ENCODE results near the gene METTL13.
"Not testable (repeated sequence)": the region's sequence is repeated elsewhere in the genome, so short reads cannot be mapped to it uniquely, and the experiment has no call there.

Gene METTL13

DNA sequence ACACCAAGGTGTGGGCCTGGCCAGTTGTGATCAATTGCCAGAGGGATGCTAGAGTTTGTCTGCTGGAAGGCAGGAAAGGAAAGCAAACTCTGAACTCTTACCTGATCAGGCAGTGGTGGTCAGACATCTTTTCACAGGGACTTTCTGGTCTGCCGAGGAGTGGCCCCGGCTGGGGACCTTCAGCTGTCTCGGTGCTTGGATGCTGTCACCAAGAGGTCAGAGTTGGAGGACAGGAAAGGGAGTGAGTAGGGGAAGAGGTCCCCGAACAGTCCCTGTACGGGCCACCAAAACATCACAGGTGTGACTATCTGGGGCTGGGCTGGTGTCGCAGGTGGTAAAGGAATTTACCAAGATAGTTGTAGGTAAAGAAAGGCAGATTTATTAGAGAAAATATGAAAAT lies 17.7 kb upstream of the METTL13 start:
- no peak for DNase-seq (ENCODE audit: low read depth, low spot score)

DNA sequence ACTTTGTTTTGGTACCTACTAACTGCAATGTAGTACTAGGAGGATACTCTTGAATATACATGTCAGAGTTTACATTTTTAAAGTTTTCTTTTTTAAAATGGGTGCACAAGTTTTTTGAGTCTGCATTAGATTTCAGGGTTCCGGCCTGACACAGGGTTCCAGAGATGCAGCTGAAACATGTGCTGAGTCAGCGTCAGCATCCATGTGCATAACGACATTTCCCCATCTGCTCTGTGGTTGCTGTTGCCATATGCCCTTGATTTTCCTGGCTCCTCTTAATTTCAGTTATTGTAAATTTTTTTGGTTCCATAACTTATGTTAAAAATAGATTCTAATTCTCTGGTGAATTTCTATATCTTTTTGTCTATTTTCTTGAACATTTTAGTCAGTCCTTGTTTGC lies 12.3 kb upstream of the METTL13 start:
- no peak for DNase-seq (ENCODE audit: low read depth, low spot score)

DNA sequence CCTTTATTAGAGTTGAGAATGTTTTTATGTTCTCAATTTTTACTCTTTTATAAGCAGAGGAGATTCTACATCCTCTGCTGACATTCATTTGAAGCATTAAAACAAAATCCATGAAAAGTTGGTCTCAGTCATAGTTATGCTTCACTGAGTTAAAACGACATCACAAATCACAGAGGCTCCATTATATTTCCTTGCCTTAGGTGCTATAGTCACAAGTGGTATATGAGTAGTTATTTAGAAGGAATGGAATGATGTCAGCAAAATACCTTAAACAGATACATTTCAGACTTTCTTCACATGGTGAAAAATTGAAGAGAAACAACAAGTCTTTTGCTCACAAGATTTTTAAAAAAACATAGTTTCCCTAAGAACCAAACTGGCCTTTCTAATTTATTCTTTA lies 11.7 kb upstream of the METTL13 start:
- no peak for DNase-seq (ENCODE audit: low read depth, low spot score)

DNA sequence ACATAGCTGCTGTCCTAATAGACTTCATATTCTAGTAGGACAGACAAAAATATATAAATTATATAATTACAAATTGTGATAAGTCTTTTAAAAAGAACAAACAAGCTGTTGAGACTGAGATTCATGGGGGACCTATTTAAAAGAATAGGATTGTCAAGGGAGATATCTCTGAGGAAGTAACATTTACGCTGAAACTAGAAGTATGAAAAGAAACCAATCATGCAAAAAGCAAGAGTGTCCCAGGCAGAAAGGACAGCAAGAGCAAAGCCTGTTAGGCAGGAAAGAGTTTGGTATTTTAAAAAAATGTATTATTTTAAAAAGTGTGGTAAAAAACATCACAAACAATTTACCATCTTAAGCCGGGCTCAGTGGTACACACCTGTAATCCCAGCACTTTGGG lies 9.1 kb upstream of the METTL13 start:
- no peak for DNase-seq (ENCODE audit: low read depth, low spot score)

DNA sequence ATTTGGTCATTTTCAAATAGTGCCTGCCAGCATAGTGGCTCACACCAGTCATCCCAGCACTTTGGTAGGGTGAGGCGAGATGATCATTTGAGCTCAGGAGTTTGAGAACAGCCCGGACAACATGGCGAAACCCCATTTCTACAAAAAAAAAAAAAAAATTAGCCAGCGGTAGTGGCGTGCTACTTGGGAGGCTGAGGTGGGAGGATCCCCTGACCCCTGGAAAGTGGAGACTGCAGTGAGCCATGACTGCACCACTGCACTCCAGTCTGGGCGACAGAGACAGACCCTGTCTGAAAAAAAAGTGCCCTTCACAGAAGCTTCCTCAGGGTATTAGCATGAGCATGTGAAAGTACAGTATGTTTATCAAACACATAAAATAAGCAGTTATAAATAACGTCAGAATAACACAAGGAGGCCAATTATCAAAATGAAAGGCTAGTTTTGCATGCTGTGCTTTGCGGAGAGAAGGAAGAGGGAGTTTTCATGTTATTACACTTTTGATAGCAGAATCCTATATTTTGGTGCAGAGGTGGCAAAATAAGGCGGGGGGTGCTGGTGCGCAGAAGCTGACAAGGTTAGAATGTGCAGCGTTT lies 781 bp upstream of the METTL13 start:
- DNase-seq (ENCODE audit: low read depth, low spot score), result no peak

DNA sequence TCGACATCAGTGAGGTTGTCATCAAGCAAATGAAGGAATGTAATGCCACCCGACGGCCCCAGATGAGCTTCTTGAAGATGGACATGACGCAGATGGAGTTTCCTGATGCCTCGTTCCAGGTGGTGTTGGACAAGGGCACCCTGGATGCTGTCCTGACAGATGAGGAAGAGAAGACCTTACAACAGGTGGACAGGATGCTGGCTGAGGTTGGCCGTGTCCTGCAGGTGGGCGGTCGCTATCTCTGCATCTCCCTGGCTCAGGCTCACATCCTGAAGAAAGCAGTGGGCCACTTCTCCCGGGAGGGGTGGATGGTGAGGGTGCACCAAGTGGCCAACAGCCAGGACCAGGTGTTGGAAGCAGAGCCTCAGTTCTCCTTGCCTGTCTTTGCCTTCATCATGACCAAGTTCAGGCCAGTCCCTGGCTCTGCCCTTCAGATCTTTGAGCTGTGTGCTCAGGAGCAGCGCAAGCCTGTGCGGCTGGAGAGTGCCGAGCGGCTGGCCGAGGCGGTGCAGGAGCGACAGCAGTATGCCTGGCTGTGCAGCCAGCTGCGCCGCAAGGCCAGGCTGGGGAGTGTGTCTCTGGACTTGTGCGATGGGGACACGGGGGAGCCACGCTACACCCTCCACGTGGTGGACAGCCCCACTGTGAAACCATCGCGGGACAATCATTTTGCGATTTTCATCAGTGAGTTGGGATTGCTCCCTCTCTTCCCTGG lies 2.5 kb downstream of the METTL13 start:
- DNase-seq (ENCODE audit: low read depth, low spot score), result no peak

DNA sequence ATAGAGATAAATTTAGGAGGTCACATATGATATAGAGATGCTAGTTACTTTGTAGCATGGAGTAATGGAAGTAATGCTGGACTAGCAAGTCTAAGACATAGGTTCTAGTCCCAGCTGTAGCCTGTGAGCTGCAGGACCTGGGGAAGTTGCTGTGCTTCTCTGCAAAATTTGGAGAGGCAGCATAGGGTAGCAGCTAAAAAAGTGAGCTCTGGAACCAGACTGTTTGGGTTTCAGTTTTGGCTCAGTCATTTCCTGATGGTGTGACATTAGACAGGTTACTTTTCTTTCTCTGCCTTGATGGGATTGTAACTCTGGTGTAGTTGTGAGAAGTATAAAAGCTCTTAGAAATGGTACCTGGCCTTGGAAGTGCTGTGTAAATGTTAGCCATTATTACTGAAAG lies 3.3 kb downstream of the METTL13 start:
- DNase-seq (ENCODE audit: low read depth, low spot score), result no peak

DNA sequence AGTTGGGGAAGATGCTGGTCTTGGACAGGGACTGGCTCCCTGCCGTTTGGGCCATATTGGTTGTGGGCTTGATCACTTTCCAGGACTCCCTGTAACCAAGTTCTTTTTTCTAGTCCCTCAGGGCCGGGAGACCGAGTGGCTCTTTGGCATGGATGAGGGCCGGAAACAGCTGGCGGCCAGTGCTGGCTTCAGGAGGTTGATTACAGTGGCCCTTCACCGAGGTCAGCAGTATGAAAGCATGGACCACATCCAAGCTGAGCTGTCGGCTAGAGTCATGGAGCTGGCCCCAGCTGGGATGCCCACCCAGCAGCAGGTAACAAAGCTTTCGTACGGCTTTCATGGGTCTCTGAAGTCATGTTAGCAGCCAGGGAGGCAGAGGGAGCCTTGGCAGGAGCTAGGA lies 4.3 kb downstream of the METTL13 start:
- no peak for DNase-seq (ENCODE audit: low read depth, low spot score)

DNA sequence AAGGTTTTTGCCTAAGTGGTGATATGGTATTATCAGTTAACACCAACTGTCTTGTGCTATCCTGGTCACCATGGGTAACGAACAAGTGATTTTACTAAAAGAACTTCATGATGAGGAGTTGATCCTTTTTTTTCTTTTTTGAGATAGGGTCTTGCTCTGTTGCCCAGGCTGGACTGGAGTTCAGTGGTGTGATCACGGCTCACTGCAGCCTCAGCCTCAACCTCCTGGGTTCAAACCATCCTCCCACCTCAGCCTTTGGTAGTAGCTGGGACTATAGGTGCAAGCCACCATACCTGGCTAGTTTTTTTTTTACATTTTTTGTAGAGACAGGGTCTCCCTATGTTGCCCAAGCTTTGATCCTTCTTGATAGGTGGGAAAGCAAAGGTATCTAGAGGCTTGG lies 5.1 kb downstream of the METTL13 start:
- no peak for DNase-seq (ENCODE audit: low read depth, low spot score)

DNA sequence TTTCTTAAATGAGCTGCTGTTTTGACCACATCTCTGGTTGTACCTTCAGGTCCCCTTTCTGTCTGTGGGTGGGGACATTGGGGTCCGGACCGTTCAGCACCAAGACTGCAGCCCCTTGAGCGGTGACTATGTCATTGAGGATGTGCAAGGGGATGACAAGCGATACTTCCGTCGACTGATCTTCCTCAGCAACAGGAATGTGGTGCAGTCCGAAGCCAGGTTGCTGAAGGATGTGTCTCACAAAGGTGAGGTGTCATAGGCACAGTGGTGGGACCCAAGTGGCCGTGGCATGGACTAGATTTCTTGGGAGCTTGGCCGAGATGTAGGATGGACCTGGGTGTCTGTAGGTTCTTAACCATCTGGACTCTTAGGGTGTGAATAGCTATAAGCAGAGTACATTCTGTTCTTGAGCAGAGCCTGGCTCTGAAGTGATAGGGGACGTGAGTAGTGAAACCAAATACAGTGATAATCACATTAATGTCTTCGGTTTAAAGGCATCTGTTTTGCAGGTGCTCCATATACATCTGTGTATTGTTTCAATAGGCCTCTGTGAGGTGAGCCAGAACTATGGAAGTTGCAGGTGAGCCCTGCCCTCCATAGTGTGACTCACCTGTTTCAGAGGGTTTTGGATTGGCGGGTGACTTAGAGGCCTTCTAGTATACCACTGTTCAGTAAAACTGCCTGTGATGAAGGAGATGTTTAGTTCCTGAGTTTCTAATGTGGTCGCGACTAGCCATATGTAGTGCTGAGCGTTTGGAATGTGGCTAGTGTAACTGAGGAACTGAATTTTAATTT lies 6.4 kb downstream of the METTL13 start:
- DNase-seq (ENCODE audit: low read depth, low spot score), result no peak

DNA sequence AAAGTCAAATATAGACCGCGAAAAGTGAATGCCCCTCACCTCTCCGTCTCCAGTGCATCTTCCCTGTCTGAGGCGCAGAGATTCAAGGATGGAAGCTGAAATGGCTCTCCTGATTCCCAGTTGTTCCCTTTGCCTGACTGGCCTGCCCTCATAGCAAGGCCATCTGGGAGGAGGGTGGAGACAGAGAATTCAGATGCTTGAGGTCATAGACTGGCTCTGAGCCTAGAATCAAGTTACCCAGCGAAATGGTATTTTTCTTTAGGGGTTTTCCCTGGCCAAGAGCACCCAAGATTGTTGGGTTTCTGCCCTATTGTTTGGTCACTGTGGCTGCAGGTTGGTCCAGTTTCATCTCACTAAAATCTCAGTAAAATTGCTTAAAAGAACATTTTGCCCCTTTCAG lies 7.2 kb downstream of the METTL13 start:
- no peak for DNase-seq (ENCODE audit: low read depth, low spot score)

DNA sequence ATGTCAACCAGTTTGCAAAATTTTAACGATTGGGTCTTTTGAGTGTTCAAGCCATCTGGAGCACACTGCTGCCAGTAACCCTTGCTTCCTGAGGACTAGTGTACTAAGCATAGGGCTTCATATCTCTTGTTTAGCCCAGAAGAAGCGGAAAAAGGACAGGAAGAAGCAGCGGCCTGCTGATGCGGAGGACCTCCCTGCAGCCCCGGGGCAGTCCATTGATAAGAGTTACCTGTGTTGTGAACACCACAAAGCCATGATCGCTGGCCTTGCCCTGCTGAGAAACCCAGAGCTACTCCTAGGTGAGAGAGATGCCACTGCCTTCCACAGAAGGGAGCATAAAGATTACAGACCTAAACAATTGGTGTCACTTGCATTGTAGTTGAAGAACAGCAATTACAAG lies 8.9 kb downstream of the METTL13 start:
- DNase-seq (ENCODE audit: low read depth, low spot score), result no peak

DNA sequence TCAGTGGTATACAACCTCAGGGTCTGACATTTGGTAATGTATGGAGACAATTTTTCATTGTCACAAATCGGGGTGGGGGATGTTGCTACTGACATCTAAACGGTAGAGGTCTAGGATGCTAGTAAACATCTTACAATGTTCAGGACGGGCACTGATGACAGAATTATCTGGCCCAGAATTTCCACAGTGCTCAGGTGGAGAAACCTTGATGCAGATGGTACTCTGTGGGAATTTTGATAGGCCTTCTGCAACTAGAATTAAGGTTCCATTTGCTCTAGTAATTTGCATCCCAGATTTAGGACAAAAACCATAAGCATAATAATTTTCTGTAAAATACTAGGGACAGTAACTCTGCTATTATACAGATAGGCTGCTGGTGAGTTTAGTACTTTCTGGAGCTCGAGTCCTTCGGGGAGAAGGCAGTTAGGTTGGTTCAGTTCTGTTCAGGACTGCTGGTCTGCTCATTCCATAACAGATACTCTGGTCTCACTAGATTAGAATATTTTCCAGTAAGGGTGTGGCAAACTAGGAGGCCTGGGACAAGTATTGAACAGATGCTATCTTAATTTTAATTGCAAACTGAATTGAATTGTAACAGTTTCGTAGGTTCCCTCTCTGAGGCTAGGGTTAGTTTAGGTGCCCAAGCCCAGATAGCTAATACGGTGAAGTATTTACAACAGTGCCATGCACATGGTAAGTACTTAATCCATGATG lies 11.4 kb downstream of the METTL13 start:
- no peak for DNase-seq (ENCODE audit: low read depth, low spot score)

DNA sequence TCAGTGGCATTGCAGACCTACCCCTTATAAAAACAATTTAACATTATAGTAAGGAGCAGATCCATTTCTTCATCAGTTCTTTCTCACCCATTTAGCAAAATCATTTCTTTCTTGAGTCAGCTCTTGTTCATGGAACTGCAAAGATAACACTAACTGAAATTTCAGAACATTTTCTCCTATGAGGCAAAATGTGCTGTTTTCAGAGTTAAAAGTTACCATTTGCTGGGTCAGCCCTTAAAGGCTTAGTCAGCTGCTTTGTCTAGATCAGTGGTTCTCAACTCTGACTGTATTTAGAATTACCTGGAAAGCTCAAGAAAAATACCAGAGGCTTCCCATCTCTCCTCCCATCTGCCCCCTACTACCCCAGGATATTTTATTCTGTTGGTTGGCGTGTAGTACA lies 12.2 kb downstream of the METTL13 start:
- DNase-seq (ENCODE audit: low read depth, low spot score), result no peak

DNA sequence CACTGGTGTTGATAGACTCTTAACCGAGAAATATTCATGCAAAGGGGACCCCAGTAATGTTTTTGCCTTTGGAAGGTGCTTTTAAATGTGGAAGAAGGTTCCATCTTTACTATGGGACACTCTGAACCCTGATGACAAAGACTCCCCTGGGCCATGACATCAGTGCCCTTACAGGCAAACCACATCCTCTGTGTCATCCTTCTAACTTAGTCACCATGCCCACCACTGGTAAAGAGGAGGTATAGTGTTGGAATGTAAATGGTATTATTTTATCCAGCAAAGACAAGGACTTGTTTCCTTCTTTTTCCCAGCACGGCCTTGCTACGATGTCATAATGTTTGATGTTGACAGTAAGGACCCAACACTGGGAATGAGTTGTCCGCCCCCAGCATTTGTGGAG lies 12.6 kb downstream of the METTL13 start:
- DNase-seq (ENCODE audit: low read depth, low spot score), result no peak

DNA sequence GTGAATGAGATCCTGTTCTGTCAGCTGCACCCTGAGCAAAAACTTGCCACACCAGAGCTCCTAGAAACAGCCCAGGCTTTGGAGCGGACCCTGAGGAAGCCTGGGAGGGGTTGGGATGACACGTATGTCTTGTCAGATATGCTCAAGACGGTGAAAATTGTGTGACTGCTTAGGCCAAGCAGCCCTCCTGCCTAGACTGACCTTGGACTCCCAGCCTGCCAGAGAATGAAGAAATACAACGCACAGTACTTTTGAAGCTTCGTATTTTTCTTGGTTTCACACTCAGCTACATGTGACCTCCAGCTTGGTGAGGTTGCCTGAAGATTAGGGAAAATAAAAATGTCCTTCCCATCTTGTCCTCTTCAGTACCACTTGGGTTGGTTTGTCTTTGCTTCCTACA lies 15.1 kb downstream of the METTL13 start:
- no peak for DNase-seq (ENCODE audit: low read depth, low spot score)

DNA sequence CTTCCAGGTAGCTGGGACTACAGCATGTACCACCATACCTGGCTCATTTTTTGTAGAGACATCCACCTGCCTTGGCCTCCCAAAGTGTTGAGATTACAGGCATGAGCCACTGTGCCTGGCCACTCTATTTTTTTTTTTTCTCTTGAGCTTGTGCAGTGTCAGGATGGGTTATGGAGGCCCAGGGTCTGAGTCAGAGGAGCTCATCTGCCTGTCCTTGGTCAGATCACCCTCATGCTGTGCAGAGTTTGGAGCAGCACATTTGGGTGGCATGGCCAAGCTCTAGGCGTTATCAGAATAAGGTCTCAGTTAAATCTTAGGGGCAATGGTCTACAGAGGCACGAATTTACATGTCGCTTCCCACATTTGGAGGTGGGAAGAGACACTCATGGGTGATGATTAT lies 16.9 kb downstream of the METTL13 start:
- no peak for DNase-seq (ENCODE audit: low read depth, low spot score)

DNA sequence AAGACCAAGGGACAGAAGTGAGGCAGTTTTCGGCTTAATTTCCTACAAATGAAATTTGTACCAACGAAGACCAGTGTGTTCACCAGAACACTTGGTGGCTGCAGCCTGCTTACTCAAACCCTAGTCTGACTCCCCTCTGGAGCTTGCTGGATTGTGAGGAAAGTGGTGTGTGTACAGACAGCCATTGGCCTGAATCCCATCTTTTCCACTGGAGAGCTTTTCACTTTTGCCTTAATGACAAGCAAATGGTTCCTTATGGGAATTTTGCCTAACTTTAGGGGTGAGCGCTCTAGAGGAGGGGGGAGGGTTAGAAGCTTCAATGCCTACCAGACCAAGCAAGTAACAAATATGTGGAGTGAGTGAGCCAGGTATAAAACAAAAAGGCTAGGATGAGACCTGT lies 17.3 kb downstream of the METTL13 start:
- DNase-seq (ENCODE audit: low read depth, low spot score), result no peak

DNA sequence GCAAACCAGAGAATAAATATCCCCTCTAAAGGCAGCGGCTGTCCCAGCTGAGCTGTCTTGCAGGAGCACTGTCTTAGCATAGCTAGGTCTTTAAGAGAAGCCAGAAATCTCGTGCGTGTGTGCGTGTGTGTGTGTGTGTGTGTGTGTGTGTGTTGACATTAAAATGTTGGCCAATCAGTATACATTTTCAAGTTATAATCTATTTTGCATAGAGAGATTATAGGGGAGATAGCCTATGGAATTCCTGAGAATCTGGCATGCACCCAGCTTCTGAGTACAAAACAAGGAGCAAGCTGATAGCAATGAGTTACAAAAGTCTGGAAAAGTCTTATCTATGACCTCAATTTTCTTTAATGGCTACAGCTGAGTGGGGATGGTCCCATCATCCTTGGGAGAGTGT lies 17.7 kb downstream of the METTL13 start:
- no peak for DNase-seq (ENCODE audit: low read depth, low spot score)

DNA sequence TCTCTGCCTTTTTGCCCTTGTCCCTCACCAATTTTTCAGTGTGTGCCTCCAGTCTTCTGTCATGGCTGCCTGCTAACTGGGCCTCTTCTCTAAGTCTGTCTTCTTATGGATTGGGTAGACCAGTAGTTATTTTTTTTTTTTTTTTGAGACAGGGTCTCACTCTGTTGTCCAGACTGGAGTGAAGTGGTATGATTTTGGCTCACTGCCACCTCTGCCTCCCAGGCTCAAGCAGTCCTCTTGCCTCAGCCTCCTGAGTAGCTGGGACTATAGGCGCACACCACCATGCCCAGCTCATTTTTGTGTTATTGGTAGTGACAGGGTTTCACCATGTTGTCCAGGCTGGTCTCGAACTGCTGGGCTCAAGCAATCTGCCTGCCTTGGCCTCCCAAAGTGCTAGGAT lies 18.2 kb downstream of the METTL13 start:
- not testable (repeated sequence) for DNase-seq (ENCODE audit: low read depth, low spot score)

DNA sequence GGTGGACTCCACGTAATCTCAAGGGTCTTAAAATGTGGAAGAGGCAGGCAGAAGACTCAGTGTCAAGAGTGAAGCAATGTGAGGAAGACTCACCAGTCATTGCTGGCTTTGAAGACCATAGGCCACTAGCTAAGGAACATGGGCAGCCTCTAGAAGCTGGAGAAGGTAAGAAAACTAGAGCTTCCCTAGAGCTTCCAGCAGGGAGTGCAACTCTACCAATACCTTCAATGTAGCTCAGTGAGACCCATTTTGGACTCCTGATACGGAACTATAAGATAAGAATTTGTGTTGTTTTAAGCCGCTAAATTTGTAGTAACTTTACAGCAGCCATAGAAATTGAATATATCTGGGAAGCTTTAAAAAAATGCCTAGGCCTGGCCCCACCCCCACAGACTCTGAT lies 18.9 kb downstream of the METTL13 start:
- no peak for DNase-seq (ENCODE audit: low read depth, low spot score)

DNA sequence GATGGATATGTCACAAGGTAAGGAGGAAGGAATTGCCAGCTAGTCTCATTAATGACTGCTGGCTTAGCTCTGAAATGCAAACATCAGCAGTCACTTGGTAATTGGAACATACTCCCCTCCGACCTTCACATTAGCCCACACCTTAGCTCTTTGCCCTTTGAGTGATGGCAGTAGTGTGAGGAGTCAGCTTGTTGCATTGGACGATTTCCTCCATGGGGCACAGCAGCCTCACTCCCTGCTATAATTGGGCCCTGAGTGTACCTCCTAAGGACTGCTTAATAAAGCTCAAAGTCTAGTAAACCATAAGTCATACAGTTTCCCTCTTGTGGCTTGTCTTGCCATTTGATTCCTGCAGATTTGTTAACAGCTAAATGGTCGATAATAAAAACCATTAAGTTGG lies 19.4 kb downstream of the METTL13 start:
- no peak for DNase-seq (ENCODE audit: low read depth, low spot score)
